ENCODE data around the gene RYR3. TPM values are rescaled to one million over a fixed set of nuclear protein-coding genes. Genes with fewer than 3 reads are reported as not detected.

RYR3 gene
- total and polyA plus RNA-seq, 10 of the 15 experiments (the other 5 are each of a cell fraction or from before 2014, with no cell fraction given) = under 0.01 to 0.44 (median 0.16) TPM; not detected in 5

DNA sequence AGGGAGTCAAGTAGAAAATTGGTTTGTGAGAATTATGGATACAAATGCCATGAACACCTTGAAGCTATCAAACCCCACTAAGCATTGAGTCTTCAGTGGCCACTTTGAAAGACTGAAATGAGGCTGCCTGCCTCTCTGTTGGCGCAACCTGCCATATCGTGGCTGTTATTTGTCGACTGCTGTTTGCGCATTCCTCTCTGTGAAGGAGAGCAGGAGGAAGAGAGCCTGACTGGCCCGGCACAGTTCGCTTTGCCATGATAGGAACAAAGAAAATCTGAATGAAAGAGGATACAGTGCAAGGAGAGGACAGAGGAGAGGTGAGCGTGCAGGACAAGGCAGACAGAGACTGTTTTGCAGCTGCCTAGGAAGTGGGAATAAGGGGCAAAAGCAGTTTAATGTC is 289.4 kb downstream of the RYR3 start:
- ATAC-seq (no peak), FAIRE-seq (no peak), DNase-seq (ENCODE audit: low read depth, low spot score) (no peak)
- intact Hi-C loops (cut with micrococcal nuclease; ENCODE audit: unreplicated experiment) (no loop called here), in situ Hi-C loops (cut with MboI) (no loop called here)
- H3K79me2 ChIP-seq (ENCODE audit: control insufficient read depth, insufficient read depth, low read length) = no peaks in the 10 kb centered on the region
- H3K9me3 ChIP-seq (replicated peaks; ENCODE audit: control insufficient read depth, insufficient read depth, low read length) = no peaks in the 10 kb centered on the region
- H3K4me2 ChIP-seq (ENCODE audit: control insufficient read depth, insufficient read depth) = no peak overlapping the region
- BruUV-seq (replicated peaks) = no TSS peak
- ChIA-PET RAD21 (ENCODE audit: unreplicated experiment) (no interaction called here), SMC1A (ENCODE audit: uncharacterized antibody, unreplicated experiment) (no interaction called here), POLR2A (no interaction called here), CTCF (no interaction called here)
- no peak for TF ChIP-seq SMARCA5 (IDR thresholded peaks at IDR 0.05)
- no peak for TF ChIP-seq MXI1 (IDR thresholded peaks at IDR 0.05; ENCODE audit: low read depth, low read length)
- TF ChIP-seq ETV6 (conservative IDR thresholded peaks at IDR 0.05 in 1 of 2, IDR thresholded peaks at IDR 0.05 in 1 of 2; ENCODE audit: borderline replicate concordance in 1 of 2, low read depth in 1 of 2) = no peak
- TF ChIP-seq POLR2AphosphoS5 (IDR thresholded peaks at IDR 0.05; ENCODE audit: low read length) = no peak
- no peak for TF ChIP-seq RCOR1 (conservative IDR thresholded peaks at IDR 0.05; ENCODE audit: low read depth, low read length)
- TF ChIP-seq PAX8 (IDR thresholded peaks at IDR 0.05) = no peak
- TF ChIP-seq CBX3 (IDR thresholded peaks at IDR 0.05; ENCODE audit: borderline replicate concordance, low read depth) = no peak
- no peak for TF ChIP-seq SP1 (IDR thresholded peaks at IDR 0.05; ENCODE audit: low read depth, low read length)
- no peak for TF ChIP-seq YY1 (IDR thresholded peaks at IDR 0.05; ENCODE audit: low read depth, low read length)
- no peak for TF ChIP-seq ZNF687 (IDR thresholded peaks at IDR 0.05)
- no peak for TF ChIP-seq ASH2L (IDR thresholded peaks at IDR 0.05; ENCODE audit: borderline replicate concordance, low read depth)
- no peak for TF ChIP-seq HDAC2 (IDR thresholded peaks at IDR 0.05)
- TF ChIP-seq SMAD5 (IDR thresholded peaks at IDR 0.05; ENCODE audit: low read depth) = no peak
- TF ChIP-seq, protein P1, sequence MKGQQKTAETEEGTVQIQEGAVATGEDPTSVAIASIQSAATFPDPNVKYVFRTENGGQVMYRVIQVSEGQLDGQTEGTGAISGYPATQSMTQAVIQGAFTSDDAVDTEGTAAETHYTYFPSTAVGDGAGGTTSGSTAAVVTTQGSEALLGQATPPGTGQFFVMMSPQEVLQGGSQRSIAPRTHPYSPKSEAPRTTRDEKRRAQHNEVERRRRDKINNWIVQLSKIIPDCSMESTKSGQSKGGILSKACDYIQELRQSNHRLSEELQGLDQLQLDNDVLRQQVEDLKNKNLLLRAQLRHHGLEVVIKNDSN (IDR thresholded peaks at IDR 0.05; ENCODE audit: borderline replicate concordance, extremely low read length, insufficient read depth, low read depth, low read length) = no peak
- no peak for TF ChIP-seq SMC3 (IDR thresholded peaks at IDR 0.05; ENCODE audit: borderline replicate concordance, low read length)
- TF ChIP-seq ZBTB11 (CRISPR knock-in tag; IDR thresholded peaks at IDR 0.05) = no peak
- no peak for TF ChIP-seq SUZ12 (IDR thresholded peaks at IDR 0.05; ENCODE audit: unreplicated experiment)
- H3K9ac ChIP-seq (ENCODE audit: control insufficient read depth, insufficient read depth, low read length) = no peak overlapping the region
- no peaks in the 10 kb centered on the region; a peak in 1 of 4 replicates for H3K27me3 ChIP-seq (replicated peaks in 1 of 2; ENCODE audit: control insufficient read depth in 2 of 2, insufficient read depth in 2 of 2, low read length in 1 of 2)
- H3K4me3 ChIP-seq = no peak overlapping the region
- WGBS (ENCODE audit: insufficient coverage, insufficient replicate concordance, low lambda C conversion rate, missing lambda C conversion rate) = 35% methylated on average over 7 of the region's 7 CpGs
- H2AFZ ChIP-seq (ENCODE audit: control insufficient read depth, low read depth, low read length) = no peak overlapping the region
- no peaks in the 10 kb centered on the region for H4K20me1 ChIP-seq (ENCODE audit: control insufficient read depth, insufficient read depth)
- no peaks in the 10 kb centered on the region for H3K36me3 ChIP-seq (ENCODE audit: control insufficient read depth in 2 of 2, insufficient read depth in 2 of 2, low read length in 1 of 2)
- H3K27ac ChIP-seq (ENCODE audit: control insufficient read depth, insufficient read depth) = no peak overlapping the region
- H3K4me1 ChIP-seq (ENCODE audit: control insufficient read depth, insufficient read depth, low read length) = no peaks in the 10 kb centered on the region
